GM19099 (cell line): ENCODE data around the gene NPR1.
A peak's percentile ranks its signal among the peaks of the same experiment; 100 is the strongest.

Source experiments
- POLR2A ChIP-seq: IDR thresholded peaks from 3 replicates; pipeline ENCODE4 v1.6.1; 2011; ENCODE audit warnings: low read depth; ENCODE audit not compliant: insufficient read length; ENCODE audit errors: extremely low read depth

Gene NPR1

DNA sequence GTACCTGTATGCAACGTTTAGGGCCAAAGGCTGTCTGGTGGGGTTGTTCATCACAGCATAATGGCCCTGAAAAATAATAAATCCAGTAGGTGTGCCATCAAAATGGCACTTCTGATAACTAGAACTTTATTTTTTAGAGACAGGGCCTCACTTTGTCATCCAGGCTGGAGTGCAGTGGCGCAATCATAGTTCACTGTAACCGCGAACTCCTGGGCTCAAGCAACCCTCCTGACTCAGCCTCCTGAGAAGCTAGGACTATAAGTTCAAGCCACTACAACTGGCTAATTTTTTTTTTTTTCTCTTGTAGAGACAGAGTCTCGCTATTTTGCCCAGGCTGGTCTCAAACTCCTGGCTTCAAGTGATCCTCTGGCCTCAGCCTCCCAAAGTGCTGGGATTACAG lies 15.3 kb upstream of the NPR1 start:
- no peak for TF ChIP-seq POLR2A

DNA sequence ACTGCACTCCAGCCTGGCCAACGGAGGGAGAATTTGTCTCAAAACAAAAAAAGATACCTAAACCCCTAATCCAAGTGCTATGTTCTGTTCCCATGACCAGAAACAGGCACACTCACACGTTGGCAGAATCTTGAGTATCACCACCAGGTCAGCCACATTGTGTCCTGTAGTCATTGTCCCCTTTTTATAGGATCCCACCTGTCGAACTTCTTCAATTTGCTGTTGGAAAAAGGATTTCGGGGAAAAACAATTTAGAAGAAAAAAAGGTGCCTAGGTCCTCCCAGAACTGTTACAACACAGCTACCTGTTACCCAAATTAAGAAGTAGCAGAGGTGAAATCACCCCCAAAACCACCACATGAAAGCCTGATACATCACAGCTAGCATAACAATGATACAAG lies 11.0 kb upstream of the NPR1 start:
- no peak for TF ChIP-seq POLR2A

DNA sequence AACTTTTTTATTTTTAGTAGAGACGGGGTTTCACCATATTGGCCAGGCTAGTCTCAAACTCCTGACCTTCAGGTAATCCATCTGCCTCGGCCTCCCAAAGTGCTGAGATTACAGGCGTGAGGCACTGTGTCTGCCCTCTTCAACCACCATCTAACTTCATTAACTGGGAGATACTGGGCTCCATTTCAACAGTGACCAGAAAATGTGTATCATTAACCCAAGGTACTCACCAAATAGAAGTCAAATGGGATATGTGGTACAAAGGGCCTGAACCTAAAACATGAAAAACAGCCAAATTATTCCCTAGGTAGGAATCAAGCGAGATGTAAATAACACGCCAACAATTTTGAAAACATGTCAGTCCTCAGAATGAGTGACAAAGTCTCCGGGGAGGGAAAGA lies 8.9 kb upstream of the NPR1 start:
- no peak for TF ChIP-seq POLR2A

DNA sequence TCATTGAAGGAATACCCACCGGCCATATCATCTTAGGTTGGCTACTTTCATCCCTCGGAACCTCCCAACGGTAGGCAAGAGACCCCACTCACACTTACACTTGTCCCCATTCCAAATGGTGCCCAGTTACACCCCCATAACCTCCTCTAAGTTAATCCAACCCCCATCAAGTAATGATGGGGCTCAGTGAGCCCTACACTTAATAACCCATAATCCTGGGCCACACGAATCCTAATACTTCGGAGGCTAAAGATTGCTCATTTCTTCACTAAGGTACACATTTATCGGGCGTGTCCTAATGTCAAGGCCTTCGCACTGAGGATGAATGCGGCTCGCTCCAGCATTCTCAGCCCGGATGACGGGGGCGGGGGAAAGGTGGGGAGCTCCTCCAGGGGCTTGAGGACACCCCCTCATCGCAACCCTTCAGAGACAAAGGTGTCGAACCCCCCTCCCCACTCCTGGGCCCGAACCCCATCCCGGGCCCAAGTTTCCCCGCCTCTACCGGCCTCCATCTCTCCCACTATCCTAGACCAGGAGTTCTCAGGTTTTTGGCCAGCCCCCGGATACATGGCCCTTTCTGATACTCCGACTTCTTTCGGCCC lies 8.1 kb upstream of the NPR1 start:
- TF ChIP-seq POLR2A = no peak

DNA sequence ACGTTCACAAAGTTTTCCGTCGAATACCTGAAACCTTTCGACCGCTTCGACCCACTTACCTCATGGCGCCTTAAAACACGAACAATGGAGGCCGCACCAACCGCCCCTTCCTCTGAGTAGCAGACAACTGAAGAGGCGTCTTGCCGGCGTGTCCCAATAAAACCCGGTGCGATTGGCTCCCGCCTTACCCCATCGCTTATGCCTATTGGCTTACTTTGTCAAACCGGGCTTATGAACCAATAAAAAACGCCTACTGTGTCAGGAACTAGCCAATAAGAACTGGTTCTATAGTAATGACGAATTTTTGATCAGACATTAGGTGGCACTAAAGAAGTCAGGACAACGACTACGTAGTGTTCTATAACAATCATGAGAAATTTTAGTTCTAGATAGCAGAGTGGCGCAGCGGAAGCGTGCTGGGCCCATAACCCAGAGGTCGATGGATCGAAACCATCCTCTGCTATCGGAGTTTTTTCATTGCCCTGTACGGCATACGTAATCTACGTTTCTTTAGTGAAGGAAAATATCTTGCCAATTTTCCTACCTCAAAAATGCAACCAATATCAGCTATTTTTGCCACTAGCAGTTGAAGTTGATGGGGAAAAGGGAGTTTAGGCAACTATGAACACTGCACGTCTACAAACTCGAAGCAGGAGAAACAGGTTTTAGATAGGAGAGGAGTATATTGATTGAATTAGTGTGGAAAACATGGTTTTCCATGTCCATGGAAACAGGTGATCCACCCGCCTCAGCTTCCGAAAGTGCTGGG lies 7.4 kb upstream of the NPR1 start, which contains the start of gene ILF2:
ILF2 (minus strand) TSS at position 135 of the 769 bp plus-strand sequence; CDS start at position 64, 71 bp downstream.
- TF ChIP-seq POLR2A = peak; percentile 90

DNA sequence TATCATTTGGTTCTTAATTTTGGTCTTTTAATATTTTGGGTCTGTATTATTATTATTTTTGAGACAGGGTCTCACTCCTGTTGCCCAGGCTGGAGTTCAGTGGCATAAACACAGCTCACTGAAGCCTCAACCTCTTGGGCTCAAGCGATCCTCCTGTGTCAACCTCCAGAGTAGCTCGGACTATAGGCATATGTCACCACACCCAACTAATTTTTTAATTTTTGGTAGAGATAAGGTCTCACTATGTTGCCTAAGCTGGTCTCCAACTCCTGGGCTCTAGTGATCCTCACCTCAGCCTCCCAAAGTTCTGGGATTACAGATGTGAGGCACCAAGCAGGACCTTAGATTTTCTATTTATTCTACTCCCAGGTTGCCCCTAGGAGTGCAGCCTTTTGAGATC lies 5.0 kb upstream of the NPR1 start:
- TF ChIP-seq POLR2A = no peak

DNA sequence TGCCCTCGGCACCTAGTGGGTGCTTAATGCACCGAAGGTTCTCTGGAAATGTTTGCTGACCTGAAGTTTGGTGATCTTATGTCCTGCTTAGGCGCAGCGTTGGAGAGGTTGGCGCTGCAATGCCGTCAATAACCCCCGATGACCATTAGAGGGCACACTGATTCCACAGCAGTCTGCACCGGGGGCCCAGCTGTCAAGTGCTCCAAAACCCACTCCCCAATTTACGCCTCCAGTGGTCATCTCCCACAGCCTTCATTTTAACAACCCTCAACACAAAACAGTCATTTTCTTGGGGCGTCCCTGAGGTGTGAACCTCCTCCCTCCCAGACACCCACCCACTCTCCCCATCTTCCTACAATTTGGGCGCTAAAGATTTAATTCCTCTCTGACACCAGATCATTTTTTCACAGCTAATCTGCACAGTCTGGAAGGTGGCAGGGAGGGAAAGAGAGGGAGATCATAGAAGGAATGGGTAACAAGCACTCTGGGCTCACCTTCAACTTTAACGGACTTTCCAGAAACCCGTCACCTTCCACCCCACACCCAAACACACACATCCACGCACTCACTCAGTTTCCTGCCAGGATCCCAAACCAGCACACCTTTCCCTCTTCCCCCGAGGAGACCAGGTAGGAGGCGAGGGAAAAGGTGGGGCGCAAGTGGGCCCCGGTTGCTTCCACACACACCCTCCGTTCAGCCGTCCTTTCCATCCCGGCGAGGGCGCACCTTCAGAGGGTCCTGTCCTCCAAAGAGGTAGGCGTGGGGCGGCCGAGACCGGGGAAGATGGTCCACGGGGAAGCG lies 570 bp upstream of the NPR1 start:
- no peak for TF ChIP-seq POLR2A

DNA sequence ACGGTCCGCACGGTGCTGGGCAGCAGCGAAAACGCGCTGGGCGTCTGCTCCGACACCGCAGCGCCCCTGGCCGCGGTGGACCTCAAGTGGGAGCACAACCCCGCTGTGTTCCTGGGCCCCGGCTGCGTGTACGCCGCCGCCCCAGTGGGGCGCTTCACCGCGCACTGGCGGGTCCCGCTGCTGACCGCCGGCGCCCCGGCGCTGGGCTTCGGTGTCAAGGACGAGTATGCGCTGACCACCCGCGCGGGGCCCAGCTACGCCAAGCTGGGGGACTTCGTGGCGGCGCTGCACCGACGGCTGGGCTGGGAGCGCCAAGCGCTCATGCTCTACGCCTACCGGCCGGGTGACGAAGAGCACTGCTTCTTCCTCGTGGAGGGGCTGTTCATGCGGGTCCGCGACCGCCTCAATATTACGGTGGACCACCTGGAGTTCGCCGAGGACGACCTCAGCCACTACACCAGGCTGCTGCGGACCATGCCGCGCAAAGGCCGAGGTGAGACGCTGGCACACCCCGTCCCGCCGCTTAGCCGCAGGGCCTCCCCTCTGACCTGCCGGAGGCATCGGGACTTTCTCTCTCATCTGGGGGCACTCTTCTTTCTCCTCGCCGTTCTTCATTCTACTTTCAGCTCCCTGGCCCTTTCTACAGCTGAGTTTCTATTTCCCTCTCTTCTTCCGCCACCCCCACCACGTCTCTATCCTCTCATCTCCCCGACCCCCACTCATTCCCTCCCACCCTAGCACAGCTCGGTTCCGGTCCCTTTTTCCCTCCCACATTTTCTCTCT lies 1.0 kb downstream of the NPR1 start:
- TF ChIP-seq POLR2A = no peak

DNA sequence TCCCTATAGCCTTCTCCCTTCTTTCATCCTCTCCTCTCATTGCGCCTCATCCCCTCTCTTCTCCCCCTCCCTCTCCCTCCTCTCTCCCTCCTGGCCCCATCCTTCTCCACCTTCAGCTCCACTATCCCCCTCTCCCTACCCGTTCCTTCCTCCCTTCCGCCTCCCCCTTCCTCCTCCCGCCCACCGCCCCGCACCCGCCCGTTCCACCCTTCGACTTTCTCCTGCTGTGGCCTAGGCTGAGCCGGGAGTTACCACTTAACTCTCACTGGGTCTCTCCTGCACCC lies 1.6 kb downstream of the NPR1 start:
- TF ChIP-seq POLR2A = no peak

DNA sequence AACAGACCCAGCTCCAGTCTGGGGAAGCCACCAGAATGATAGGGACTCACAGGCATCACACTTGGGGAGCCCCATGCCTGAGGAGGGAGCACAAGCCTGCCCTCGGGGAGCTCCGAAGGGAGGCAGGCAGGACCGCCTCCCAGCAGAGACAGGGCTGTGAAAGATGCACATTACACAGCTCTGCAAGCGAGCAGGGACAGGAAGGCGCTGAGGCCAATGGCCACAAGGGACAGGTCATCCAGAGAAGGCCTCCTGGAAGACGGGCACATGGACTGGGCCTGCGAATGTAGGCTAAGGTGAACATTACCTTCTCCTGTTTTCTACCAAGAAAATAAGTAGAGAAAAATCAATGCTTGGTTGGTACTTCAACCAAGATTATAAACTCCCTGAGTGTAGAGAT lies 4.2 kb downstream of the NPR1 start:
- TF ChIP-seq POLR2A = no peak

DNA sequence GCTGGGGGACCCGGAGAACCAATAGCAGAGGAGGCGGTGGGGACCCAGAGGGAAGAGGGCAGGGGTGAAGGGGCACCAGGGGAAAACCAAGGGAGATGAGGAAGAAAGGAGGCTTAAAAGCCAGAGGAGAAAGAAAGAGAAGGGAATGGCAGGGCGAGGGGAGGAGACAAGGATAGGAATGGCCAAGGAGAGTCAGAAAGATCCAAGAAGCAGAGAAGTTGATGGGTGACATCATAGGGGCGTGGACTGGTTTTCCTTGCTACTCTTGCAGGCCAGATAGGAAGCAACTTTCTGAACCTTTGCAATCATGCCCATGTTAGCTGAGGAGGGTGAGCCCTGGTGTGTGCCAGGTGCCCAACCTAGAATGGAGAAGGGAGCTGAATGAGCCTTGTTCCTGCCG lies 5.4 kb downstream of the NPR1 start:
- TF ChIP-seq POLR2A = no peak

DNA sequence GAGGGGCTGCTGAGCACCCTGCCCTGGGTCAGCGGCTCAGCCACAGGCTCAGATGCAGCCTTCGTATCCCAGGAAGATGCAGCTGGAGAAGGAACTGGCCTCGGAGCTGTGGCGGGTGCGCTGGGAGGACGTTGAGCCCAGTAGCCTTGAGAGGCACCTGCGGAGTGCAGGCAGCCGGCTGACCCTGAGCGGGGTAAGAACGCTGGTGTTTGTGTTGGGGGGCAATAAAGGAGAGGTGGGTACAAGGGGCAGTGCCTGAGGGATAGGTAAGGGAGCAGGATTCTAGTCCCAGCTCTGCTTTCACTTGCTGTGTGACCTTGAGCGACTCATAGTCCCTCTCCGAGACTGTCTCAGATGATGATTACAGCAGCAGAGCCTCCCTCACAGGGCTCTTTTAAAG lies 6.4 kb downstream of the NPR1 start:
- TF ChIP-seq POLR2A = no peak

DNA sequence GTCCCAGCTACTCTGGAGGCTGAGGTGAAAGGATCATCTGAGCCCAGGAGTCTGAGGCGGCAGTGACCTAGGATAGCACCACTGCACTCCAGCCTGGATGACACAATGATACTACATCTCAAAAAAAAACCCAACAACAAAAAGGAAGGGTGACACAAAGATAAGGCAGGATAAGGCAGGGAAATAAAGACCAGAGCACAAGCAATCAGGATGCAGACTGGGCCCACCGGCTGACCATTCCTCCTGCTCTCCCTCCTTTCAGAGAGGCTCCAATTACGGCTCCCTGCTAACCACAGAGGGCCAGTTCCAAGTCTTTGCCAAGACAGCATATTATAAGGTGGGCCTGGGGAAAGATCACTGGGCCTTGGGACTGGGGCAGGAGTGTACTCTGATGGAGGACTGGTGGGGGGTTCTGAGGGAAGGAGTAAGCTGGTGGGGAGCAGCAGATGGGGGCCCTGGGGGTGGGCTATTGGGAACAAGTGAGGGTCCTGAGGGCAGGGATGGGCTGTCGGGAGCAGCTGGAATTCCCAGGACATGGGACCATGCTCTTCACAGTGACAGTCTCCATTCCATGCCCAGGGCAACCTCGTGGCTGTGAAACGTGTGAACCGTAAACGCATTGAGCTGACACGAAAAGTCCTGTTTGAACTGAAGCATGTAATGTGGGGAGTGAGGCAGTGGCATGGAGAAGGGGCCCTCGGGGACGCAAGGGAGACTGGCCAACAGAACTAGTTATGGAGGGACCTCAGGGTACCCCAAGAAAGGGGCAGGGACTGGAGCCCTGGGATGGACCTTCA lies 7.3 kb downstream of the NPR1 start:
- TF ChIP-seq POLR2A = no peak

DNA sequence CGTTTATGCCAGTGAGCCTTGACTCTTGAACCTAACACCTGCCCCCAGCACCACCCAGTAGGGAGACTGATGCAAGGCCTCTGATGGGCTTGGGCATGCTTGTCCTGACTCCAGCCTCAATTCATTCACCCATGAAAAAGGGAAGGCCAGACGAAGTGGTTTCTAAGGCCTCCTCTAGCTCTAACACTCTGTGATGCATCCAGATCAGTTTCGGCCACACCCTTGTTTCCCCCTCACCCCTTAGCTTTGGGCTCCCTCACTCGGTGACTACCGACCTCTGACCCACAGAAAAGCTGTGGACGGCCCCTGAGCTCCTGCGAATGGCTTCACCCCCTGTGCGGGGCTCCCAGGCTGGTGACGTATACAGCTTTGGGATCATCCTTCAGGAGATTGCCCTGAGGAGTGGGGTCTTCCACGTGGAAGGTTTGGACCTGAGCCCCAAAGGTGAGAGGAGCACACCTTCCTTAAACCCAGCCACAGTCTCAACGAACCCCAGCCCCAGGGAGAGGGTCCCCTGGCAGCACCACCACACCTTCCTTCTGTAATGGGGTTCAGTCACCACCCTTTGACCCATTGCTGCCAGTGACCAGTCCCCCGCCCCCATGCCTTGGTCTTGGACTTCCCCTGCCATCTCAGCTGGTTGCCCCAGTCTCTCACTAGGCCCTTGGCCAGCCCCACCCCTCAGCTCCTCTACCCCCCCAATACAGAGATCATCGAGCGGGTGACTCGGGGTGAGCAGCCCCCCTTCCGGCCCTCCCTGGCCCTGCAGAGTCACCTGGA lies 9.0 kb downstream of the NPR1 start:
- TF ChIP-seq POLR2A = no peak
